CD4-positive, alpha-beta T cell treated with Interferon alpha-2 for 1 hour (primary cell): ENCODE data around the gene YJU2.
"Not testable (repeated sequence)": the region's sequence is repeated elsewhere in the genome, so short reads cannot be mapped to it uniquely, and the experiment has no call there.

Source experiments
- DNase-seq, 2 donors: peaks; one replicate each; pipeline ENCODE4 v3.0.0-alpha.2; 2020 to 2022

Gene YJU2

GRCh38 chr19:4268816-4269430 lies 22.0 kb downstream of the YJU2 start:
- DNase-seq: no peak

GRCh38 chr19:4272894-4273293 lies 26.0 kb downstream of the YJU2 start:
- DNase-seq: no peak

GRCh38 chr19:4274321-4274686 lies 27.4 kb downstream of the YJU2 start:
- not testable (repeated sequence) for DNase-seq

GRCh38 chr19:4277191-4277696 lies 30.4 kb downstream of the YJU2 start:
- DNase-seq: no peak

- no peak for DNase-seq
Measured at GRCh38 chr19:4278010-4278409, 31.1 kb downstream of the YJU2 start.

GRCh38 chr19:4278419-4279266 lies 31.8 kb downstream of the YJU2 start, which contains the start of gene SHD:
Gene SHD (plus strand): TSS chr19:4279266. CDS start chr19:4280064, 798 bp downstream.
- DNase-seq: no peak

GRCh38 chr19:4279267-4279529 lies 32.3 kb downstream of the YJU2 start:
- no peak for DNase-seq

- no peak for DNase-seq
Measured at GRCh38 chr19:4279530-4280422, 32.9 kb downstream of the YJU2 start.

- DNase-seq: no peak
Measured at GRCh38 chr19:4284176-4284958, 37.5 kb downstream of the YJU2 start.

GRCh38 chr19:4284974-4285373 lies 38.1 kb downstream of the YJU2 start:
- no peak for DNase-seq

- DNase-seq: not testable (repeated sequence)
Measured at GRCh38 chr19:4286141-4286540, 39.3 kb downstream of the YJU2 start.

- DNase-seq: no peak
Measured at GRCh38 chr19:4288091-4288777, 41.4 kb downstream of the YJU2 start.

- DNase-seq: no peak
Measured at GRCh38 chr19:4291184-4291732, 44.4 kb downstream of the YJU2 start.

GRCh38 chr19:4292515-4292914 lies 45.6 kb downstream of the YJU2 start:
- DNase-seq: no peak

- no peak for DNase-seq
Measured at GRCh38 chr19:4294389-4294788, 47.5 kb downstream of the YJU2 start.

GRCh38 chr19:4295972-4296771 lies 49.3 kb downstream of the YJU2 start:
- DNase-seq: no peak

- no peak for DNase-seq
Measured at GRCh38 chr19:4297901-4298809, 51.3 kb downstream of the YJU2 start.

- no peak for DNase-seq
Measured at GRCh38 chr19:4298810-4299550, 52.1 kb downstream of the YJU2 start.

GRCh38 chr19:4300589-4300988 lies 53.7 kb downstream of the YJU2 start:
- DNase-seq: no peak
